Stomach smooth muscle (tissue), 2 donors: Measurements from ENCODE around the gene HCN4.

Source experiments
- H3K27ac ChIP-seq: one replicate; pipeline ENCODE4 v1.7.0; 2013; ENCODE audit warnings: mild to moderate bottlenecking, low read length, inconsistent platforms
- H3K27me3 ChIP-seq, 2 donors: one replicate each; pipeline ENCODE4 v1.7.0; 2013; ENCODE audit warnings: low read length in 2 of 2; ENCODE audit not compliant: insufficient read depth in 2 of 2, control insufficient read depth in 1 of 2
- H3K36me3 ChIP-seq, 2 donors: one replicate each; pipeline ENCODE4 v1.7.0; 2013; ENCODE audit warnings: low read length in 2 of 2; ENCODE audit not compliant: control insufficient read depth in 2 of 2, insufficient read depth in 2 of 2
- H3K4me1 ChIP-seq: one replicate; pipeline ENCODE4 v1.7.0; 2013; ENCODE audit warnings: low read length; ENCODE audit not compliant: control insufficient read depth, insufficient read depth
- H3K4me3 ChIP-seq, 2 donors: one replicate each; pipeline ENCODE4 v1.7.0; 2013; ENCODE audit warnings: low read length in 2 of 2
- H3K9ac ChIP-seq, 2 donors: one replicate each; pipeline ENCODE4 v1.7.0; 2013; ENCODE audit warnings: low read length in 2 of 2, mild to moderate bottlenecking in 1 of 2
- H3K9me3 ChIP-seq, 2 donors: one replicate each; pipeline ENCODE4 v1.7.0; 2013; ENCODE audit warnings: low read length in 2 of 2; ENCODE audit not compliant: control insufficient read depth in 2 of 2
- donor health status: healthy.
- donor health status: Pancreatic carcinoma.

The HCN4 gene

DNA sequence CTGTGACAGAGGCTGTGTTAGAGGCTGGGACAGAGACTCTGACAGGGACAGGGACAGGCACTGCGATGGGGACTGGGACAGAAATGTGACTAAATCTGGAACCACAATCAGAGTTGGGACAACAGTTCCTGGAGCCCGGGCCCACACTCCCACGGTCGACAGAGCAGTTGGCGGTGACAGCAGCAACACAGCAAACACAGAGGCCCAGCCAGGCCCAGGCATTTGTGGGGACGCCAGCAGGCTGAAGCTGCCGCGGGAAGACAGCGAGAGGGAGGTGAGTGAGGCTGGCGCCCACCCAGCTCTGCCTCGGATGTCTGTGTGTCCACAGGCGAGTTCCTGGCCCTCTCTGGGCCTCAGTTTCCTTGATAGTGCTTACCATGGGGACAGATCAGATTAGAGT, 9.3 kb upstream of the HCN4 start:
- Histone ChIP-seq H3K27ac (no peak overlapping the region), H3K9me3 (peaks cover 2 to 6% of the 10 kb centered on the region in 2 donors), H3K36me3 (no peaks in the 10 kb centered on the region), H3K4me1 (no peaks in the 10 kb centered on the region), H3K27me3 (peaks cover 2 to 34% of the 10 kb centered on the region in 2 donors), H3K4me3 (no peak overlapping the region), H3K9ac (no peak overlapping the region)

DNA sequence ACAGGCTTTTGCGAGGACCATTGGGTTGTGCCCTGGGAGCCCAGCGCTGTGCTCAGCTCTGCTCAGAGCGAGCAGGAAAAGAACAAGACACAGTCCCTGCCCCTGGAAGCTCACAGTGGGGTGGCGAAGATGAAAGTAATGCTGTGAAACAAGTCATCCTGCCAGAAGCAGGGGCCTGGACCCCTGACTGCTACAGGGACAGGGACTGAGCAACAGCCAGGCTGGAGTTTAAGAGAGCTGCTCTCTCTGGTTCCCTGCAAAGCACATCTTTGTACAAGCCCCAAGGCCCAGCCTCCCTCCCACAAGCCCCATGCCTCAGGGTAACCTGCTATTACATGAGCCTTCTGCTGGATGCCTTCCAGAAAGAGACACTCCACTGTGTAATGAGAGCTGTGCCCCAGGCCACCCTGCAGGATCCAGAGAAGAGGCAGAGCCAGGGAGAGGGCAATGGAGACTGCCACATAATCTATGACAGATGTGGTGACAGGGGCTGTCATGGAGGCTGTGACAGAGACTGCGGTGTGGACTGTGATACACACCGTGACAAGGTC, 7.1 kb upstream of the HCN4 start:
- Histone ChIP-seq H3K27ac (no peak overlapping the region), H3K9me3 (peaks cover 0 to 3% of the 10 kb centered on the region in 2 donors), H3K4me3 (no peak overlapping the region), H3K36me3 (no peaks in the 10 kb centered on the region), H3K4me1 (no peaks in the 10 kb centered on the region), H3K27me3 (peaks cover 9 to 35% of the 10 kb centered on the region in 2 donors), H3K9ac (no peak overlapping the region)

DNA sequence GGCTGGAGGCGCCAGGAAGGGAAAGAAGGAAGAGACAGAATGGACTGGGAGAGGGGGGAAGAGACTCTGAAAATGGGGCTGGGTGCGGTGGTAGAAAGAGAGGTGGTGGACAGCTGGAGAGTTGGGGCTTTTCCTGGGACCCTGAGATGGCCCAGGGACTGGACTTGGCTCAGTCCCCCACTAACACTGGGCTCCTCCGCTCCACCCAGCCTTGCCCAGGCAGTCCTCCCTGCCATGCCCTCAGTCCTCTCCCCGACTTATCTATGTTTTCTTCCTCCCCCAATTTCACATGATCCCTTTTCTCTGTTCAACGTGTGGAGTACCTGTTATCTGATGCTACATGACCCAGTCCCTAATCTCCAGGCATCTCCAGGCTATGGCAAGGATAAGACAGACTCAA, 6.3 kb upstream of the HCN4 start:
- Histone ChIP-seq H3K9ac (no peak overlapping the region), H3K9me3 (no peaks in the 10 kb centered on the region), H3K27ac (no peak overlapping the region), H3K36me3 (no peaks in the 10 kb centered on the region), H3K4me3 (no peak overlapping the region), H3K27me3 (peaks cover 17 to 43% of the 10 kb centered on the region in 2 donors), H3K4me1 (no peaks in the 10 kb centered on the region)

DNA sequence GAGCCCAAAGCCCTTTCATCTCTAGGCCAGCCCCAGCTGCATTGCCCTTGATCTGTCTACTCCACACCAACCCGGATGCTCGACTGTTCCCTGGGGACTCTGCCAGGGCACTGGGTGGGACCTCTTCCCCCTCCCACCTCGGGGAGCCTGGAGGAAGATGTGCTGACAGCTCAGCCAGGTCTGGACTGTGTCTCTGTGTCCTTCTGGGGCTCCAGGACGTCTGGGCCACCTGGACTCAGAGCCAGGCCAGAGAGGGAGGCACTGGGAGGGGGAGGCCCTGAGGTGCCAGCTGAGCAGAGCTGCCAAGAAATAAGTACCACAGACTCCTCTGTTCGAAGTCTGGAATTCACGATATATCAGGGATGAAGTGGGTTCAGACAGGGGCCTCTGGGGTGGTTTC, 5.8 kb upstream of the HCN4 start:
- Histone ChIP-seq H3K4me1 (no peaks in the 10 kb centered on the region), H3K27me3 (peaks cover 21 to 46% of the 10 kb centered on the region in 2 donors), H3K4me3 (no peak overlapping the region), H3K27ac (no peak overlapping the region), H3K9ac (no peak overlapping the region), H3K36me3 (no peaks in the 10 kb centered on the region), H3K9me3 (no peaks in the 10 kb centered on the region)

DNA sequence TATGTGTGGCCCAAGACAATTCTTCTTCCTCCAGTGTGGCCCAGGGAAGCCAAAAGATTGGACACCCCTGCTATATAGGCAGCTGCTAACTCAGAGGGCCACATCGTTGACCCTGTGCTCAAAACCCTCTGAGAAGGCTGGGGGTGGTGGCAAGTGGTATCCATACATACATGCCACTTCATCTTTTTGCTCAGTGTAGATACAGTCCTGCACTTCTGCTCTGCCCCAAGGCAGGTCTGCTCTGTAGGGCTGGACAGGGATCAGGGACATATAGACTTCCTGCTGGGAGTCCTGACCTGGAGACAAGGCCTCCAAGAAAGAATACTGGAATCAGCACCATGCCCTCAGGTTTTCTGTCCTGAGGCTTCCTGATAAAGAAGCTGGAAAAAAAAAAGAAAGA, 4.5 kb upstream of the HCN4 start:
- H3K4me1 ChIP-seq = peaks cover 4% of the 10 kb centered on the region
- H3K4me3 ChIP-seq = no peak overlapping the region
- H3K27ac ChIP-seq = no peak overlapping the region
- H3K36me3 ChIP-seq = no peaks in the 10 kb centered on the region
- peaks cover 34 to 47% of the 10 kb centered on the region in 2 donors for H3K27me3 ChIP-seq
- no peaks in the 10 kb centered on the region for H3K9me3 ChIP-seq
- H3K9ac ChIP-seq = no peak overlapping the region

DNA sequence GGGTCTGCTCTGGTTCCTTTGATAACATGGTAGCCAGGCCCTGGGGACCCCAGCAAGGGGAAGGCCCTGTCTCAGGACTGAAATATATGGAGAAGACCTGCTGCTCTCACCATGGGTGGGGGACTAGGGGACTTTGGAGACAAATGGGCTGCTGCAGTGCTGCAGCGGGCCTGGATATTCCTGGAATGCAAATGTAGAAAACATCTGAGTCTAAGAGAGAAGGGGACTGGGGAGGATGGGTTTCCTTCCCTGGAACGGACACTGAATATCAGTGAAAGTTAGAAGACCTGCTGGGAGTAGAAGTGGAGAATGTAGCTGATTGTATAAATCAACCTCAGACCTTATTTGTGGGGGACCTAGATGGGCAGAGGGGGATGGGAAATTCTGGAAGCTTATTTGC, 3.1 kb upstream of the HCN4 start:
- no peak overlapping the region for H3K27ac ChIP-seq
- no peak overlapping the region for H3K9ac ChIP-seq
- H3K27me3 ChIP-seq = peaks cover 47 to 50% of the 10 kb centered on the region in 2 donors
- no peaks in the 10 kb centered on the region for H3K36me3 ChIP-seq
- H3K4me1 ChIP-seq = peaks cover 9% of the 10 kb centered on the region
- H3K9me3 ChIP-seq = no peaks in the 10 kb centered on the region
- no peak overlapping the region for H3K4me3 ChIP-seq

DNA sequence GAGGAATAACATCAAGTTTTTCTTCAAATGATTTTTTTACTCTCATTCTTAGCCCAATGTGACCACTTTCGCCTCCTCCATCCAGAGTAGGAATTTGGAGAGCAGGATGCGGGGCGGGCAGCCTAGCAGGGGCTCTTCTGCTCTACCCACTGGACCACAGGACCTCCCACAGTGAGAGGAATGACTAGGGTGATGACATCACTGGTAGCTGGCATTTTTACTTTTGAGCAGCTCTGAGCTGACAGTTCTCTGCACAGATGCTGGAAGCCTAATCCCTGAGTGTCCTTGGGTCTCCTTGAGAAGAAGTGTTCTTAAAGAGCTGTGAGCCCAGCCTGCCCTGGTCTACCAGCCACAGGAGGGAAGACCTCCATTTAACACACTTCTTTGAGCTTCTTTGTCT, 1.4 kb upstream of the HCN4 start:
- peaks cover 56 to 60% of the 10 kb centered on the region in 2 donors for H3K27me3 ChIP-seq
- H3K9ac ChIP-seq = no peak overlapping the region
- H3K27ac ChIP-seq = no peak overlapping the region
- H3K4me3 ChIP-seq = no peak overlapping the region
- peaks cover 9% of the 10 kb centered on the region for H3K4me1 ChIP-seq
- no peaks in the 10 kb centered on the region for H3K9me3 ChIP-seq
- H3K36me3 ChIP-seq = no peaks in the 10 kb centered on the region

DNA sequence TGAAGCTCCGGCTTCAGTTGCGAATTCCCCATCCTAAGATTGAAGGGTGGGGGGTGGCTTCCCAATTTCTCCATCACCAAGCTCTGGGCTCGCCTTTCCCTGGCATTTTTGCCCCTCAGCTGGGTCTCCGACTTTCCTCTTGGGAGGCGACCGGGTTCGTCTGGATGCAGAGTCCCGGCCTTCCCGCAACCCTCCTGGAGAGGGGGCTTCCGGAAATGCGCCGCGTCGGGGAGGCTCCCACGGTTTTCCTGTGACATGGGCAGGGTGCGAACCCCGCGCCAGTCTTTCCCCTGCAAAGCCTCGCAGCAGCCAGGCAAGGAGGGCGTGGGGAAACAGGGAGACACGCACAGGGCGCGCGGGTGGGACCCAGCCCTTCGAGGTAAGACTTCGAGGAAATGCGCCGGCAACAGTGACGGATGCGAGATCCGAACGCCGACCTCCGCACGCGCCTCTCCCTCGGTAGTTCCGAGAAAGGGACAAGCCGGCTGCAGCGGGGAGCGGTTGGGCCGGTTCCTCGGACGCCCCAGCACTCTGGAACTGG, 466 bp upstream of the HCN4 start:
- H3K36me3 ChIP-seq = no peaks in the 10 kb centered on the region
- H3K27ac ChIP-seq = no peak overlapping the region
- peaks cover 9% of the 10 kb centered on the region for H3K4me1 ChIP-seq
- peaks cover 48 to 67% of the 10 kb centered on the region in 2 donors for H3K27me3 ChIP-seq
- no peaks in the 10 kb centered on the region for H3K9me3 ChIP-seq
- H3K9ac ChIP-seq = no peak overlapping the region
- no peak overlapping the region for H3K4me3 ChIP-seq

DNA sequence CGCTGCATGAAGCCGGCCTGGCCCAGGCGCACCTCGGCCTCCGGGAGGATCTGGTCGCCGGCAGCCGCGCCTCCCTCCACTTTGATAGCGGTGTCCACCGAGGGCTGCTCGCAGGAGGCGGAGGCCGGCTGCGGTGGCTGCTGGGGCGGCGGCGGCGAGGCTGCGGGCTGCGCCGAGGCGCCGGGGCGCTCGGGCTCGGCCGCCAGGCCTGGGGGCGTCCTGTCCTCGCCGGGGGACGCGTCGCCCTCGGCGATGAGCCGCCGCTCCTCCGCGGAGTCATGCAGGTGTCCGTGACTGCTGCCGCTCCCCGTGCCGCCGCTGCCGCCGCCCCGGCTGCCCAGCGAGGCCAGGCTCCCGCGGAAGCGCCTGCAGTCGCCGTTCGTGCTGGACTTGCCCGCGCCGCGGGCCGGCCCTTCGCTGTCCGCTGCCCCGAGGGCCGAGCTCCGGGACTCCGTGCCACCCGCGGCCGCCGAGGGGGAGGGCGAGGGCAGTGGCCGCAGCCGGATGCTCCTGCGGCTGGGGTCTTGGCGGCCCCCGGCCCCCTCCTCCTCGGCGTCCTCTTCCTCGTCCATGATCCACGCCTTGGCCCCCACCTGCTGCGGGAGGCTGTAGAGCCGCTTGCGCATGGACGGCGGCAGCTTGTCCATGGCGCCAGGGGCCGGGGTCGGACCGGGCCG, 996 bp downstream of the HCN4 start:
- peaks cover 49 to 72% of the 10 kb centered on the region in 2 donors for H3K27me3 ChIP-seq
- H3K4me1 ChIP-seq = peaks cover 9% of the 10 kb centered on the region
- H3K36me3 ChIP-seq = no peaks in the 10 kb centered on the region
- peak overlapping the region; percentile 19 to 35 for H3K4me3 ChIP-seq
- H3K9ac ChIP-seq = no peak overlapping the region
- no peaks in the 10 kb centered on the region for H3K9me3 ChIP-seq
- no peak overlapping the region for H3K27ac ChIP-seq

DNA sequence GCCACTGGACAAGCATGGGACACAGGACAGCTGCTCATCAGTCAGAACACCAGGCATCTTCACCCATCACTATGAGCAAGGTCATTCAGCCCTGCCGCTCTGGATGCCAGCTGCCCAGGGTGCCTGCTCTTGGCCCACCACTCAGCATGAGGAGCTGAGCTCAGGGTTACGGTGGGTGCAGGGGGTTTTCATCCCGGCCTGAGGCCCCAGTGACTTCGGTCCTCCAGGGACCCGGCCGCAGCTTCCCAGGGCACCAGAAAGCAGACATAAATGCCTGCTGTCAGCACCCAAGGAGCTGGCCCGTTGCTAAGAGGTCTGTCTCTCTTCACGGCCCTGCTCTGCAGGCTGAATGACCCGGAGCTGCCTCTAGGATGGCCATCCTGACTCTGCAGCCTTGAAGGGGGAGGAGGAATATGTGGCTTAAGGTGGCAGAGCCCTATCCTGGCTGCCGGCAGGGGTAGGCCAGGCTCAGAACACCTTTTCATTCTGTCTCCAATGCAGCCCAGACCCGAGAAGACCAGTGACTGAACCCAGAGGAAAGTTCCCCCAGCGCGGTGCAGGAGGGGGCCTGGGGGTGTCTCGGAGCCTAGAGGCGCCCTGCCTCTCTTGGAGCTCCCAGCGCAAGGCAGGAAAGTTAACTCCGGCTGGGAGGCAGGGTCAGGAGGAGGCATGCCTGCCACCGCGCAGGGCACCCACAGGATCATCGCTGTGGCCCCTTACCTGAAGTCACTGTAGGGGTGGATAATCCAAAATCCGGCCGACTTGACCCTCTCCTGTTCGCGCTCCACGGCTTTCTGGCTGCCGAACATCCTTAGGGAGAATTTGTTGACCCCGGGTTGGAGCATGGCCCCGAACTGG, 1.8 kb downstream of the HCN4 start:
- peak overlapping the region in 1 of 2 donors; percentile 35 for H3K4me3 ChIP-seq
- no peaks in the 10 kb centered on the region for H3K36me3 ChIP-seq
- H3K27ac ChIP-seq = no peak overlapping the region
- peaks cover 9% of the 10 kb centered on the region for H3K4me1 ChIP-seq
- no peaks in the 10 kb centered on the region for H3K9me3 ChIP-seq
- H3K9ac ChIP-seq = no peak overlapping the region
- peaks cover 54 to 77% of the 10 kb centered on the region in 2 donors for H3K27me3 ChIP-seq
